ENCODE data around the gene ATG9B.

DNA sequence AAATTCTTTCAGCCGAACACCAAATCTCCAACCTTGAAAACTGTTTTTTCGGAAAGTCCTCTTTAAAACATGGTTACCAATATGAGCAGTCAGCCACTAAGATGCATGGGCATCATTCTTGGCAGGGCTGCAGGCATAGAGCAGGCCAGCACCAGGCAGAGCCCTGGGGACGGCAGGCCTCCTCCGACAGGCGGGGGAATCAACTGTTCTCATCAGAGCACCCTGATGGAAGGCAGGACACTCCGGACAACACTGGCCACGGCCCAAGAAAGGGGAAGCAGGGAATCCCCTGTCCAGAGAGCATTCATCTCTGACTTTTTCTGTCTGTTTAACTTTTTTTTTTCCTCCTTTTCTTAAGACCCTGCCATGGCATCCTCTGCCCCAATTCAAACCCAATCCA, 34.8 kb downstream of the ATG9B start:
- TF ChIP-seq, protein P1, sequence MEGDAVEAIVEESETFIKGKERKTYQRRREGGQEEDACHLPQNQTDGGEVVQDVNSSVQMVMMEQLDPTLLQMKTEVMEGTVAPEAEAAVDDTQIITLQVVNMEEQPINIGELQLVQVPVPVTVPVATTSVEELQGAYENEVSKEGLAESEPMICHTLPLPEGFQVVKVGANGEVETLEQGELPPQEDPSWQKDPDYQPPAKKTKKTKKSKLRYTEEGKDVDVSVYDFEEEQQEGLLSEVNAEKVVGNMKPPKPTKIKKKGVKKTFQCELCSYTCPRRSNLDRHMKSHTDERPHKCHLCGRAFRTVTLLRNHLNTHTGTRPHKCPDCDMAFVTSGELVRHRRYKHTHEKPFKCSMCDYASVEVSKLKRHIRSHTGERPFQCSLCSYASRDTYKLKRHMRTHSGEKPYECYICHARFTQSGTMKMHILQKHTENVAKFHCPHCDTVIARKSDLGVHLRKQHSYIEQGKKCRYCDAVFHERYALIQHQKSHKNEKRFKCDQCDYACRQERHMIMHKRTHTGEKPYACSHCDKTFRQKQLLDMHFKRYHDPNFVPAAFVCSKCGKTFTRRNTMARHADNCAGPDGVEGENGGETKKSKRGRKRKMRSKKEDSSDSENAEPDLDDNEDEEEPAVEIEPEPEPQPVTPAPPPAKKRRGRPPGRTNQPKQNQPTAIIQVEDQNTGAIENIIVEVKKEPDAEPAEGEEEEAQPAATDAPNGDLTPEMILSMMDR (IDR thresholded peaks at IDR 0.05; ENCODE audit: poor library complexity) = no peak
- no peak for TF ChIP-seq EZH2phosphoT487 (IDR thresholded peaks at IDR 0.05; ENCODE audit: low read depth, severe bottlenecking, unreplicated experiment)
